GM18502 (cell line): ENCODE measurements around the gene TEX53.

Experiments
- ATAC-seq: cut with Tn5 transposase; IDR thresholded peaks from one replicate; pipeline ENCODE4 v1.9.1; 2021; ENCODE audit warnings: mild to moderate bottlenecking; ENCODE audit not compliant: unreplicated experiment, poor library complexity

TEX53 gene

GRCh38 chr9:114607671-114608524, 49.7 kb downstream of the TEX53 start:
- peak; percentile 46 for ATAC-seq

DNA sequence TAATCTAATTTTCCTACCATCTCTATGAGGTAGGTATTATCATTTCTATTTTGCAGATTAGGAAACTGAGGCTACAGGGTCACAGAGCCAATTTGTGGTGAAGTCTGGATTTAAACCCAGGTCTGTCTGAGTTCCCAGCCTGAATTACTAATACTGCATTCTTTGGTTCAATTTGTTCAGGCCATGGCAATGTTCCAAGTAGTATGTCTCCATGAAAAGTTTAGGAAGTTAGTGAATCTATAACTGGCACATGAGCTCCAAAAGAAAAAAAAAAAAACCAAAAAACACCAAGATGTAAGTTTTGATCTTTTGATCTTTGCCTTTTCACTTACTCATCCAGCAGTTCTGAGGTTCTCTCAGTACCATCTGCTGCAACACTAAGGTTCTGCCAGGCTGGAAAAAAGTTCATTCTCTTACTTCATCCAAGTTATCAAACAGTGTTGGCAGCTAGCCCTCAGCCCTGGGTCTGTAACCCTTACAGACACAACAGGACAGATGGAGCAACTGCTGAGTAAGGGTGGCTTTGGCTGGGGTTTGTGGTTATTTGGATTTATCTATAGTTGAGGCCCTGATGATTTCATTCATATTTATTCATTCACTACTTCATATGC, 50.9 kb downstream of the TEX53 start:
- no peak for ATAC-seq
